HL-60/S4 treated with phorbol 12-myristate 13-acetate at 8.2 ng/mL for 4 days and 3 days (cell line): ENCODE data around the gene KPNA1.

ENCODE experiments used
- in situ Hi-C: fragments of 300-500 bp; cut with MboI; formaldehyde crosslinking; loops from 2 replicates; pipeline ENCODE4 v1.15.0; 2022; ENCODE audit warnings: low sequenced_read_pairs

KPNA1 gene

DNA sequence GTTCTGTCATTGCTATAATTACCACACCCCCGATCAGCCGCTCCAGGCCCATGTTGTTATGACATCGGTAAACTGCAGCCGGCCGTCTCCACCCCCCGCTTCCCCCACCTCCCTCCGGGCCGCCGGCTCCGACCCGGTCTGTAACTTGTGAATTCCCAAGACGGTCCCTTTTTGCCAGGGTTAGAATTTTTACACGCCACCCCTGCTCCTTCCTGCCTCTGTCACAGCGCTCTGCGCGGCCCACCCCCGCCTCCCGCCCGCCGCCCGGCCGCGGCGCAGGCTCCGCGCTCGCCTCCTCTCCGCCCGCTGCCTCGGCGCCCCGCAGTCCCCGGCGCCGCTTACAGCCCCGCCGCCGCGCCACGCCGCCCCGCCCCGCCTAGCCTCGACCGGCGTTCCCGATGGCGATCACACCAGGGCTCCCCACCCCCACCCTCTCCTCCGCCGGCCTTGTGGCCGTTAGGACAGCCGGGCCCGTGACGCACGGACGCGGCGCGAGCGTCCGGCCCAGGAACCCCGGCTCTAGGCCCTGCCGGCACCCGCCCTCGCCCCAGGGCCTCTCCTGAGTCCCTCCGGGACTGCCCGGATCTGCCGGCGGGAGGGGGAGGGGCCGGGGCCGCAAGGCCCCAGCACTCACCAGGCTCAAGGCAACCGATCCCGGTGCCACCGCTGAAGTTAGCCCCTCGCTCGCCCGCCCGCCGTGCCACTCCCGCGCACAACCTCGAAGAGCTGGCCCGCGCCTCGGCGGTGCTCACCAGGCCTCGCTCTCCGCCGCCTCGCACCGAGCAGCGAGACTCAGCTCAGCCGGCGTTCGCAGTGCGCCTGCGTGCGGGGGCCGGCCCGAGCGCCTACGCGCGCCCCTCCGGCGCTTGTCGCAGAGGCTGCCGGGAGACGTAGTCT lies at the start of gene KPNA1:
Gene KPNA1, minus strand, starts transcription at position 817 of the 897 bp plus-strand sequence. CDS start 18,374 bp downstream, outside the sequence.
- in situ Hi-C loops: no loop called here

- in situ Hi-C loops: loop anchor here (10.0 kb wide), 1 partner anchor 110 kb away; no protein-coding TSS in a partner anchor
Measured at GRCh38 chr3:122564155-122564912, 49.6 kb upstream of the KPNA1 start, which contains the start of the genes DTX3L and PARP9. TSS of gene DTX3L (plus strand) at chr3:122564338. CDS start at chr3:122564427, 89 bp downstream. TSS of gene PARP9 (minus strand) at chr3:122564300. CDS start at chr3:122559620, 4,680 bp downstream.

DNA sequence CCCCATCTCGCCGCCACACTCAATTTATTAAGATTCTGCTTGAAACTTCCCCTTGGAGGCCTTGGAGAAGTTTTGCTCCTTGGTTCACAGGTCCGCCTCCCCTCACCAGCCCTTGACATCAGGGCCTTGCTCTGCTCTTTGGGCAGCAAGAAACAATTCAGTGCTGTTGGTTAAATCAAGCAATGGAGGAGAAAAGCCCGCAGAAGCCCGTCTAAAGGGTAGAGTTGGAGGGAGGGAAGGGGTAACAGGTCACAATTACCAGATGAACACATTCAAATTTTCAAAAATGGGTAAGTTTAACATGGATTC lies 48.9 kb upstream of the KPNA1 start:
- in situ Hi-C loops: loop anchor here (10.0 kb wide), 1 partner anchor 111 kb away; no protein-coding TSS in a partner anchor

GRCh38 chr3:122562923-122563716 lies 48.4 kb upstream of the KPNA1 start:
- in situ Hi-C loops: loop anchor here (10.0 kb wide), 1 partner anchor 112 kb away; no protein-coding TSS in a partner anchor

DNA sequence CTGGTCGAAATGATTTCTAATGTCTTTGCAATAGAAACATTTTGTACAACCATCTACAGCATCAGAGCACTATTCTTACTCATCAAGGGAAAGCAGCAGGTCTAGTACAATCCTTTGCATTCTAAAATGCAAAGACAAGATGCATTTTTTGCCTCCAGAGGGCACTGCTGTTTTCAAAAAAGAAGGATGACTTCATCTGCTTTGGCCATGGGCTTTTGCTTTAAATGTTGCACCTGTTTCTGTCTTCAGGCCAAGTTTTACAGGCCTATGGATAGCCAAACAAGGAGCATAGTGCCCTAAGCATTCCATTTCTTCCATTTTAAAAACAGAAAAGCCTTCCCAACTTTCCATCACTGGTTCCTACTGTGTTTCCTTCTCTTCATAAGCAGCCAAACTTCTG lies 45.9 kb upstream of the KPNA1 start:
- in situ Hi-C loops: loop anchor here (10.0 kb wide), 1 partner anchor 114 kb away; no protein-coding TSS in a partner anchor

- in situ Hi-C loops: loop anchor here (10.0 kb wide), 1 partner anchor 115 kb away; no protein-coding TSS in a partner anchor
Measured at GRCh38 chr3:122559906-122560305, 45.2 kb upstream of the KPNA1 start.

- in situ Hi-C loops: no loop called here
Measured at GRCh38 chr3:122558605-122559004, 43.9 kb upstream of the KPNA1 start.

GRCh38 chr3:122557356-122557755 lies 42.6 kb upstream of the KPNA1 start:
- in situ Hi-C loops: no loop called here

- in situ Hi-C loops: no loop called here
Measured at GRCh38 chr3:122555275-122556071, 40.7 kb upstream of the KPNA1 start.

DNA sequence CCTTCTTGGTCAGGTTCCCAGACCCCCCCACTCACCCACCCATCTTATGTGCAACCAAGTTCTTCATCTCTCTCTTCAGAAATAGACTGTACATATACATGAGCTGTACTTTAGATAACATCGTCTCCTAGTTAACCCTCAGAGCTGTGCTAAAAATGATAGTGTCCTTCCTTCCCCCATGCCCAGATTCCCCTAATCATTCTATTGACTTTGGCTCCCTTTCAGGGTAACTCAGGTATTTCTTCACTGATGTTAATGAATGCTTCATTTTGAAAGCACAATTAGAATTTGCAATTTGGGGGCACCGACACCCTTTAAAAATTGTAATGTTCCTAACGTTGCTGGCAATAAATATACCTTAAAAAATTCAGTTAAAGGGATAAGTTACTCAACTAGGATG lies 38.4 kb upstream of the KPNA1 start:
- in situ Hi-C loops: no loop called here

GRCh38 chr3:122548619-122549018 lies 33.9 kb upstream of the KPNA1 start:
- in situ Hi-C loops: no loop called here

- in situ Hi-C loops: no loop called here
Measured at GRCh38 chr3:122548076-122548475, 33.3 kb upstream of the KPNA1 start.

GRCh38 chr3:122546151-122546550 lies 31.4 kb upstream of the KPNA1 start:
- in situ Hi-C loops: no loop called here

GRCh38 chr3:122538956-122539490 lies 24.3 kb upstream of the KPNA1 start:
- in situ Hi-C loops: no loop called here

GRCh38 chr3:122536632-122537001 lies 21.9 kb upstream of the KPNA1 start:
- in situ Hi-C loops: no loop called here

GRCh38 chr3:122535964-122536631 lies 21.4 kb upstream of the KPNA1 start:
- in situ Hi-C loops: no loop called here

GRCh38 chr3:122533931-122534334 lies 19.2 kb upstream of the KPNA1 start:
- in situ Hi-C loops: no loop called here

- in situ Hi-C loops: no loop called here
Measured at GRCh38 chr3:122533480-122533879, 18.7 kb upstream of the KPNA1 start.

GRCh38 chr3:122530164-122530563 lies 15.4 kb upstream of the KPNA1 start:
- in situ Hi-C loops: no loop called here
